NOMO-1 treated with DMSO at 0.1 percent for 48 hours (cell line): ENCODE data around the gene ACAA2.
A peak's percentile ranks its signal among the peaks of the same experiment; 100 is the strongest.

Experiments
- DNase-seq: peaks from one replicate; lab custom pipeline; 2025; ENCODE audit not compliant: unreplicated experiment; lab: John Stamatoyannopoulos, UW

The ACAA2 gene

DNA sequence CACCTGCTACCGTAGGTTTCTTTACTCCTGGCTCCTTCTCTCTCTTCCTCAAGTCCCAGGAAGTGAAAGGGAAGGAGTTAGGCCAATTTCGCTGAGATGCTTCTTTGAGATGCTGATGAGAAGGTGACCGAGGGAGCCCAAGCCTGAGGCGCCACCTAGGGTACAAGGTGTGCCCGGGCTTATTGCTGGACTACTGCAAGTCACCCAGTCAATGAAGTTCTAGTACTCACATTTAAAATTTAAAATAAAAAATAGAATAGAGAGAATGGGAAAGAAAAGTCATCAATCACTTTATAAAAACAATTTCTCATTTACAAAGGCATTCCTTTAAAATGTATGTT, 45.3 kb downstream of the ACAA2 start:
- DNase-seq = peak; percentile 13

DNA sequence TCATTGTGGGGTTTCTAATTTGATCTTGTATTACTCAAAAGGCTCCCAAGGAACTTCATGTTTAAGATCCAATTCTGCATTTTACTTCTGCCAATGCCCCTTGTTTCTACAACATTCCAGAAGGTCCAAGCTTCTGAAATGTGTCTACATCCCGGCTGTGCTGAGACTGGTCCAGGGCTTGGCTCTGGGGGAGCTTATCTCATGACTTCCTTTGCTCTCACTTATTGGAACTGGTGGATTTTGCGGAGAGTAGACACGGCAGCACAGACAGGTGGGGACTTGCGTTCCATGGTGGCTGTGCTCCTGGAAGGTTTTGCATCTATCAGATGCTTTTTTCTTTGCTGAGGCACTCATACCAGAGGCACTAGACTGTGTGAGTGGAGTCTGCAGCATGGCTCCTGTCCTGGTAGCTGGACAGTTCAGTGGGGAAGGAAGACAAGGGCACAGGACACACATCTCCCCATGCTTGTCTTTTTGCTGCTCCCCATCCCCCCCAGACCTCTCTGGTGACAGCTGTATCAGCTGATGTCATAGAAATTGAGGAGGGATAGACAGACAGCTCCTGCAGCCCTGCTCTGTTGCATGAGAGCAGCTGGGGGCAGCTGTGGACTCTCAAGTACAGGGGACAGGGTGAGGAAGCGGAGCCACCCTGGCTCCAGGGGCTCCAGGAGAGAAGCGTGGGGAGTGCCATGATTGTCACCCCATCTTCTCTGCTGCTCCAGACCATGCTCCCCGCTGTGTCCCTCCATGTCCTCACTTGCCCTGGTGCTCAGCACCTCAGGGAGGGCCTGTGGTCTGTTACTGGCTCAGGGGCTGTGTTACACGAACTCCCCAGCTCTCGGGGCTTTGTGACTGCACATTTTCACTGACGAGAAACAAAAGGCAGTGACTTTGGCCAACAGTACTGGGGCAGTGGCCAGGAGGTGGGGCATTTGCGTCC, 46.0 kb downstream of the ACAA2 start:
- DNase-seq = no peak

DNA sequence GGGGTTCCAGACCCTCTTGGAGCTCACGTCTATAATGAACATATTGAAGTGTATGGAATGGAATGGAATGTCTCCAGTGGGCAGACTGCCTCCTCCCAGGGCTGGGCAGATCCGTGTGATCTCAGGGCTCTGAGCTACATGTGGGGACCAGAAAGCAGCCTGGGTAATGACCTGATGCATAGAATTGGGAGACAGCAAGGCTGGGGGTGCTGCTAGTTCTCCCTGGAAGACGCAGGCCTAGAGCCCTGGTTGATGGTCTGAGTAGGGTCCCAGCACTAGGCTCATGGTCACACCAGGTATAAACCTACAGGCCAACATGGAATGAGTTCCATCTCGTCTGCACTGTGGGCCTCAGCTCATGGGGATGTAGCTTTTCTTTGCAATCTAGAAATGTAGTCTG, 46.7 kb downstream of the ACAA2 start:
- DNase-seq = no peak

DNA sequence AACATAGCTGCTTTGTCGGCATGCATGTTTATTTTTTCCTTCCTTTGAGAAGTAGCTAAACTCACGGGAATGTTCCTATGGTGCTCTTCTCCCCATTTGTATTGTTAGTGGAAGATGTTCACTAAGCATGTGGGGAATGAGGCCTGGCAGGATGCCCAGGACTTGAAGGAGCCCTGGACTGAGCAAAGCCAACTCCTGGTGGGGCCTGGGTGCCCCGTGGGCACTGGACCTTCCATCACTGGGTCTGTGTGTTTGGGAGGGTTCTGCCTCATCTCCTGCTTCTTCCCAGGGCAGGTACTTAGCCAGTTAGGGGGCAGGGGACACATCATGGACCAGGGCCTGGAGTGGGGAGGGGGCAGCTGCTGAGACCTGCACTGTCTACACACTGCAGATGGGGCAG, 49.3 kb downstream of the ACAA2 start:
- no peak for DNase-seq

- DNase-seq = no peak
Observed at GRCh38 chr18:49763590-49763989, 49.7 kb downstream of the ACAA2 start.

DNA sequence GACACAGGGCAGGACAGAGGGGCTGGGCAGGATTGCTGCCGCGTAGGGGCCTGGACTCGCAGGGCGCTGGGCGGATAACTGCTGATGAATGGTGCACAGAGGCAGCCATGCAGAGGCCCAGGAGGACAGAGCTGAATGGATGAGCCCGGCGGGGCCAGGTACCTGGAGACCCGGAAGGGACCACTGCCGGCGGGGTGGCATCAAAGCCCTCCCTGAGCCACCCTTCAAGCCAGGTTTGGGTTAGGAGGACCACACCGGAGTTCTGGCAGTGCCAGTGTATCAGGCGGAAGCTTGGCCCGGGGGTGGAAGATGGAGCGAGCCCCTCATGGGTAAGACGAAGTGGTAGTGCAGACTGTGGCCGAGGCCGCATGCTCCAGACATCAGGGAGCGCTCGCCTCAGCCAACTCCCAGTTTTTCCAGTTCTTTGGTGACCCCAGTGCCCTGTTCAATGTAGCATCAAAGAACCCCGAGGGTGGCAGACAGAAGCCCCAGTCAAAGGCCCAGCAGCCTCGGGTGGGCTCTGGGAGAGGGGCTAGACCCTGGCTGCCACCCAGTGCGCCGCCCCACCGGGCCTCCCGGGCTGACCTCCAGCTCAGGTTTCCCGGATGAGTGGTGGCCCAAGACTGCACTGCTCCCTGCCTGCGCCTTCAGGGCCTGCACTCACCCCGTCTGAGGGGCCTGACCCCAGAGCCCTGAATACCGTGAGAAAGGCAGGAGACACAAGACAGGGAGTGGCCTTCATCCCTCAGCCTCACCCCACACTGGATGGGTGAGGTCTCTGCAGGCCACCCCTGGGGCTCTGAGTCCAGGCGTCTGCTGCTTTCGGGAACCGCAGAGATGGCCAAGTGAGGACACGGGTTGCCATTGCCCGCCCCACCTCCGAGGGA, 50.9 kb downstream of the ACAA2 start:
- DNase-seq = no peak

DNA sequence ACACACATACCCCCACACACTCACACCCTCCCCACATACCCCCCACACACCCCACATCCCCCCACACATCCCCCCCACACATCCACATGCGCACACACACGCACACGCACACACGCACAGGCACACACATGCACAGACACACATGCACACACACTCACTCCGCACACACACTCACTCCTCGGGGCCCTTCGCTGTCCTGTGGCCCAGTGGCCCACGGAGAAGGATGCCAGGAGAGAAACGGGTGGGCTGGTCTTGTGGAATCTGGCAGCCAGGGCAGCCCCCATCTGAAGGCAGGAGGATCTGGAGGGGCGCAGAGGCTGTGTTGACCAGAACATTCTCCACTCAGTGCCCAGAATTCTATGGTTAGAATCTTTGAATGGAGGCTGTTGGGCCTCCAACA, 51.6 kb downstream of the ACAA2 start:
- no peak for DNase-seq

GRCh38 chr18:49758263-49758610, 55.1 kb downstream of the ACAA2 start:
- no peak for DNase-seq

GRCh38 chr18:49757513-49758262, 55.6 kb downstream of the ACAA2 start:
- DNase-seq = no peak

GRCh38 chr18:49756671-49757362, 56.5 kb downstream of the ACAA2 start:
- peak; percentile 78 for DNase-seq

DNA sequence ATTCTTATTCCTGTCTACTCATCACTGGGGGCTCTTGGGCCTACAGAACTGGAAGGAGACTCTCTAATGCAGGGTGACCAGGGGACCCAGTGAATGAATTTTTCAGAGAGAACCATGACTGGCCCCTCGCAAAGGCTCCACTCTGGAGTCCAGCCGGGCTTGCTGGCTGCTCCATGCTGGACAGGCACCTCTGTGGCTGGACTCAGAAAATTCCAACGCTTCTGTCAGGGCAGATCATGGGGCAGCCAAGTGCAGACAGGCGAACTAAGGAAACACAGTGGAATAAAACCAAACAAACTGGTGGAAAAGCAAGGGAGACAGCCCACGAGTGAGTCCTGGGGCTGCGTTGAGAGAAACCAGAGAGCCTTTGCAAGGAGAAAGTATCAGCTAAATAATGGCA, 57.2 kb downstream of the ACAA2 start:
- DNase-seq = no peak

- DNase-seq = no peak
Observed at GRCh38 chr18:49755489-49755888, 57.8 kb downstream of the ACAA2 start.

- no peak for DNase-seq
Observed at GRCh38 chr18:49754866-49755265, 58.5 kb downstream of the ACAA2 start.

GRCh38 chr18:49753643-49754042, 59.7 kb downstream of the ACAA2 start:
- DNase-seq = no peak

GRCh38 chr18:49752095-49752457, 61.3 kb downstream of the ACAA2 start:
- no peak for DNase-seq

GRCh38 chr18:49751427-49752094, 61.8 kb downstream of the ACAA2 start:
- DNase-seq = no peak

DNA sequence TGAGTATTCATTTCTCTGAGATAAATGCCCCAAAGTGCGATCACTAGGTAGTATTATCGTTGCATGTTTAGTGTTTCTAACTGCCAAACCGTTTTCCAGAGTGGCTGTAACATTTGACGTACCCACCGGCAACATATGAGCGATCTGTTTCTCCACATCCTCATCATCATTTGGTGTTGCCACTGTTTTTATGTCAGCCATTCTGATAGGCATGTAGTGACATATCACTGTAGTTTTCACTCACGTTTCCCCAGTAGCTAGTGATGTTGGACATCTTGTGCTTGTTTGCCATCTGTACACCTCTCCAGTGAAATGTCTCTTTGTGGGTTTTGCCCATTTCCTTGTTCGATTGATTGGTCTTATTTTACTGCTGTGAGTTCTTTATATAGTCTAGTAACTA, 63.8 kb downstream of the ACAA2 start:
- DNase-seq = no peak

DNA sequence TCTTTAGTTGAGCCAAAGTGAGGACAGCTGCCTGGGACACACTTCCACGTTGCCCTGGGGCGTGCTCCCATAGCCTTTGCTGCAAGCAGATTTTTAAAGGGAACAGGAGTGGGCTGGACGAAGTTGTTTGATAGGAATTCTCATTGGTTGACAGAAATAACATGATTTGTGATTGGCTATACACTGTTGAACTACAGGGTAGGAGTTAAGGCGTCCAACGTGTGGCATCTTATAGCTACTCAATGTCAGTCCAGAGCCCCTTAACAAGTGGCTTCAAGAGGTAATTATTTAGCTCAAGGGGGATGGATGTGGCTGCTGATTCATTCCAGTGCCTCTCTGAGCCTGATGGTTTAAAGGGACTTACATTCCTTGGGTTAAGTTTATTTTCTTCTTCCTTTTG, 65.5 kb downstream of the ACAA2 start:
- no peak for DNase-seq

- DNase-seq = no peak
Observed at GRCh38 chr18:49745045-49746014, 68.0 kb downstream of the ACAA2 start.
